ENCODE measurements around the gene HOXB4.

HOXB4 gene

GRCh38 chr17:48551214-48551555 is 27.0 kb downstream of the HOXB4 start:
- DNase-seq (ENCODE audit: insufficient read length) (no peak), FAIRE-seq (no peak)
- TF ChIP-seq POLR2AphosphoS5 (IDR thresholded peaks at IDR 0.05; ENCODE audit: low read depth, low read length) = no peak
- TF ChIP-seq POLR2A (IDR thresholded peaks at IDR 0.05; ENCODE audit: low read depth, low read length) = no peak
- TF ChIP-seq TAF1 (IDR thresholded peaks at IDR 0.05; ENCODE audit: borderline replicate concordance, low read depth, low read length) = no peak

- DNase-seq (ENCODE audit: insufficient read length) (no peak), FAIRE-seq (no peak)
- no peak for TF ChIP-seq TAF1 (IDR thresholded peaks at IDR 0.05; ENCODE audit: borderline replicate concordance, low read depth, low read length)
- no peak for TF ChIP-seq POLR2AphosphoS5 (IDR thresholded peaks at IDR 0.05; ENCODE audit: low read depth, low read length)
- no peak for TF ChIP-seq POLR2A (IDR thresholded peaks at IDR 0.05; ENCODE audit: low read depth, low read length)
Measured at GRCh38 chr17:48550502-48551213, 27.5 kb downstream of the HOXB4 start.

DNA sequence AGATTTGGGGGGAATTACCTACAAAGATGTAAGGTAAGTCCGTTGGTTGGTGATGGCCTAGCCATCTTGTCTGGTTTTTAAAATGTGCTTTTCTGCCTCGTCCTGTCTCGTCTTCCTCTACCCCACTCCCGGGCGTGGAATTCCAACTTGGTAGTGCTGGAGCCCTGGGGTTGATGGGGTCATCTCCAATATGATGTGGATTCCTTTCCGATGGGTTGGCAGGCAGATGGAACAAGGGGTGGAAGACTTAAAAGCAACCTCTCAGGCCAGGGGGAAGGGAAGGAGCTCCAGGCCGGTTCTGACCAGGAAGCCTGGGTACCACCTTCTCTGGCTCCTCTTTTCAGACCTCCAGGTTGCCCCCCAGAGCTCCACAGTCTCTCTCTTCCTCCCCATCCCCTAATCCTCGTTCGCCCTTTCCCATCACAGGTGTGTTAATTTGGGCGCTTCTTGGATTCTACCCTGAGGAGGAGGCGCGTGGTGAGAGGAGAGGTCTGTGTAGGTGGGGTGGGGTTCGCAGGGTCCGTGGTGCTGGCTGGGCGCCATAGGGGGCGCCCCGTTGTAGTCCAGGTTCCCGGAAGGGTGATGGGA is 28.1 kb downstream of the HOXB4 start:
- TF ChIP-seq POLR2A (IDR thresholded peaks at IDR 0.05; ENCODE audit: low read depth, low read length) (no peak), POLR2AphosphoS5 (IDR thresholded peaks at IDR 0.05; ENCODE audit: low read depth, low read length) (no peak), TAF1 (IDR thresholded peaks at IDR 0.05; ENCODE audit: borderline replicate concordance, low read depth, low read length) (no peak)
- DNase-seq (ENCODE audit: insufficient read length) = no peak
- FAIRE-seq = no peak

DNA sequence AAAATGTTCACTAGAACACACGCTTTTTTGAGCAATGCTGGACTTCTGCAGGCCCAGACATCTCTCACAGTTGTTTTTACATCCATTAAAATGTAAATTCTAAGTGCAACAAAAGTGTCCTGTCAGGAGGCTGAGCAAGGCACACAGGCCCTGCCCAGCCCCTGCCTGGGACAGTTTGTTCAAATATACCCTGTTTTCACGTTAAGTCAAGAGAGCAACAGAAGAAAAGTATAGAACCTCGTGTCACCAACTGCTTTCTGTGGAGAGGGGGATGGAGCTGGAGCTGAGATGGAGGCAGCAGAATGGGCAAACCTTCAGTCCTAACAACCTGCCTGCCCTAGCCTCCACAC is 28.9 kb downstream of the HOXB4 start:
- DNase-seq (ENCODE audit: insufficient read length) = no peak
- TF ChIP-seq POLR2AphosphoS5 (IDR thresholded peaks at IDR 0.05; ENCODE audit: low read depth, low read length) = no peak
- no peak for TF ChIP-seq TAF1 (IDR thresholded peaks at IDR 0.05; ENCODE audit: borderline replicate concordance, low read depth, low read length)
- TF ChIP-seq POLR2A (IDR thresholded peaks at IDR 0.05; ENCODE audit: low read depth, low read length) = no peak
- FAIRE-seq = no peak

DNA sequence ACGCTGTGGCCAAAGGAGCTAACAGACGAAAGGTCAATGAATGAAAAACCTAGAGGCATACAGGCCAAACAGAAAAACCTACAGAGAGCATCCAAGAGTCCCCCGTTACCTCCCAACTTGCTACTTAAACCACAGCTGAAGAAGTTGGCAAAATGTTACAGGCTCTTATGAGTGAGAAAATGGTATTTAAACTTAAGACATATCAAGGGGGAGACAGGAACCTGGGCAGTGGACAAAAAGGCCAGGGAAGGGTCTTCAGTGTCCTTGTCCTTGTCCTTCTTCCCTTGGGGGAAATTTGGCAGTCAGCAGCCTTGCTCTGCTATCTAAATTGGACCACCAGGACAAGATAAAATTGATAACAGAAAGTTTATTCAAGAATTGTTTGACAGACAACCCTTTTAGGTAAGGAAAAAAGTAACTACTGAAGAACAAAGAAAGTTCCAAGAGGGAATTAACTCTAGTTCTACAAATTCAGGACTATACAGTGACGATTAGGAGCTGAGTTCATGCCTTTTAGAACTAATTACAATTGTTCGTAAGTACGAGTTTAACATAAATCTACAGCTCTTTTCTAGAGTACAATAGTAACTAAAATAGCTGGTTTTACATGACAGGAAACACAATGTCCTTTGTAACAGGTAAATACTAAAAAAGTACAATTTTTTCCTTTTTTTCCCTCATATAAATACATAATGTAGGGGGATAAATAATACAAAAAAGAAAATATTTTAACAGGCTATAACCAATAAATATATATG is 29.4 kb downstream of the HOXB4 start:
- TF ChIP-seq POLR2AphosphoS5 (IDR thresholded peaks at IDR 0.05; ENCODE audit: low read depth, low read length) (no peak), TAF1 (IDR thresholded peaks at IDR 0.05; ENCODE audit: borderline replicate concordance, low read depth, low read length) (no peak), POLR2A (IDR thresholded peaks at IDR 0.05; ENCODE audit: low read depth, low read length) (no peak)
- no peak for DNase-seq (ENCODE audit: insufficient read length)
- FAIRE-seq = no peak

GRCh38 chr17:48547808-48548522 is 30.2 kb downstream of the HOXB4 start:
- TF ChIP-seq TAF1 (IDR thresholded peaks at IDR 0.05; ENCODE audit: borderline replicate concordance, low read depth, low read length) = no peak
- TF ChIP-seq POLR2AphosphoS5 (IDR thresholded peaks at IDR 0.05; ENCODE audit: low read depth, low read length) = no peak
- TF ChIP-seq POLR2A (IDR thresholded peaks at IDR 0.05; ENCODE audit: low read depth, low read length) = no peak
- DNase-seq (ENCODE audit: insufficient read length) = no peak
- no peak for FAIRE-seq

DNA sequence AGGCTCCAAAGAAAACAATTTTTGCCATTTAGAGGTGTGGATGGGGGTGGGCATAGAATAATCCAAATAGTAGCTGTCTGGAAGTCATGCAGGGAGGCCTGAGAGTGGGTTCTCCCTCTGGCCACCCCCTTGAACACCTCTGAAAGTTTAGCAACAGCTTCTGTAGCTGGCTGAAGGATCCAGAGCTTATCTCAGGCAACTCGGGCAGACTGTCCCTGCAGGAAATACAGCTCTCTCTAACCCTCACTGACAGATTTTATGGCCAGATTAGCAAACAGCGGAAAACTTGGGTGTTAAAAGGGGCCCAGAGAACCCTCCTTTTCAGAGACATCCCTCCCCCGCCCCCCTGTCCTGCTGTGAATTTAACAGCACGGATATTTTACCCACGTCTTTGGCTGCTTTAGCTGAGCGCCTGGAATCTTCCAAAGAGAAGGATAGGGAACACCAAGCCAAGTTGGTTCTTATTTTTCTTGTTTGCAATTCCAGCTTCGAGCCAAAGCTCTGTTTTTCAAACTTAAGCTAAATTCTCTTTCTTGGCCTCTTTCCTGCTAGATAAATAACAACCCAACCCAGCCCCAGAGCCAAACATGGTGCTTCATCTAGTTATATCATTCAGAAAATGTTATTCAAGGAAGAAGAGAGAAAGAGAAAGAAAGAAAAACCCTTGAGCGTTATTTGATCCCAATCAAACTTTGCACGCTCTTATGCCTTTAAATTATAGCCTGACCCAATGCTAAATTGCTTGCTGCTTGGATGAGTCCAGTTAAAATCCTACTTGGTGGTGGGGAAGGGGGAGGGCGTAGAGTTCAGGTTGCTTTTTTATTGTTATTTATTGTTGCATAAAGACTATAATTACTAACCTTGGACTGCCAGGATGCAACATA is 31.0 kb downstream of the HOXB4 start:
- no peak for FAIRE-seq
- DNase-seq (ENCODE audit: insufficient read length) = no peak
- TF ChIP-seq TAF1 (IDR thresholded peaks at IDR 0.05; ENCODE audit: borderline replicate concordance, low read depth, low read length) = no peak
- TF ChIP-seq POLR2A (IDR thresholded peaks at IDR 0.05; ENCODE audit: low read depth, low read length) = no peak
- TF ChIP-seq POLR2AphosphoS5 (IDR thresholded peaks at IDR 0.05; ENCODE audit: low read depth, low read length) = no peak

DNA sequence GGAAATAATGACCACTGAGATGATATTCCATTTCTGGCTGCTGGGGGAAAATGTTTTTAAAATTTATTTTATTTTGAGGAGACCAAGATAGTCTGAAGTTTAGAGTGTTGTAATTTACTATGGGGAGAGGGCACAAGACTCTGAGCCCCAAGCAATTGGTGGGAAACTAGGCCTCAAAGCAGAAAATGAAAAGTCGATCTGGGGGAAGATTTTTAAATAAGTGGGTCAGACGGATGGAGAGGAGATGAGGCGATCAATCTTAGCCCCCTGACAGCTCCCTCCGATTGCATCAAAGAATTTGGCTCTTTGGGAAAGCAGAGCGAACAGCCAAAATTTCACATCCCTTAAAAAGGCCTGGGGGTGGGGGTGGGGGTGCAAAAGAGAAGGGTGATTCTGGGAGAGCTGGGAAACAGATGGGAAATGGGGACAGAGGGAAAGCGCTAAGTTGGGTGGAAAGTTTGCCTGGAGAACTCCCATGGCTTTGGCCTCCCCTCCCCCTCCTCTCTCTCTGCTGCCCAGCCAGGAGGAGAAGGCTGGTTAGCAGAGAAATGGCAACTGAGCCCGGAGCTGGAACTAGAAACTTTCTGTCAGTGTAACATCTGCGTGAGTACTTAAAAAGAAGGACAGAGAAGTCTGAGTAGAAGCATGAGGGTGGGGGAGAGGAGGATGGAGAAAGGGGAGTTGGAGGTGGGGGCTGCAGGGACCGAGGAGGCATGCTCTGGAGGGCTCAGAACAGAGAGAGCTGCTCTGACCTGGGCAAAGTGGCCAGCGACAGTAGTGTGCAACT is 31.8 kb downstream of the HOXB4 start:
- DNase-seq (ENCODE audit: insufficient read length) (no peak), FAIRE-seq (no peak)
- TF ChIP-seq POLR2AphosphoS5 (IDR thresholded peaks at IDR 0.05; ENCODE audit: low read depth, low read length) (no peak), TAF1 (IDR thresholded peaks at IDR 0.05; ENCODE audit: borderline replicate concordance, low read depth, low read length) (no peak), POLR2A (IDR thresholded peaks at IDR 0.05; ENCODE audit: low read depth, low read length) (no peak)

- no peak for TF ChIP-seq POLR2A (IDR thresholded peaks at IDR 0.05; ENCODE audit: low read depth, low read length)
- no peak for TF ChIP-seq TAF1 (IDR thresholded peaks at IDR 0.05; ENCODE audit: borderline replicate concordance, low read depth, low read length)
- no peak for TF ChIP-seq POLR2AphosphoS5 (IDR thresholded peaks at IDR 0.05; ENCODE audit: low read depth, low read length)
- FAIRE-seq (peak; percentile 65), DNase-seq (ENCODE audit: insufficient read length) (no peak)
Measured at GRCh38 chr17:48545539-48545938, 32.6 kb downstream of the HOXB4 start.

DNA sequence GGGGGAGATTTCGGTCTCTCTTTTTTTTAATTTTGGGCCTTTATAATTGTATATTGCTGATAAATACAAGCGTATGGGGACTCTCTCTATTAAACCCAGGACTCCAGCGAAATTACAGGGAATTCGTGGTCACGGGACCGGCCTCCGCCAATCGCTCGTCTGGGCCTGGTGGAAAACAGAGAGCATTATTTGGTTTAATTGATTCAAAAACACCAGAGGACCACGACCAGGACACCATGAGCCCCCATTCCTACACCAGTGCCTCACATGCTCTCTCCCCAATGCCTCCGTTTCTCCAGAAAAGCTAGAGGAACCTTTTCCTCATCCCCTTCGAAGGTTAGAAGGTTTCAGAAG is 33.2 kb downstream of the HOXB4 start, which contains the start of gene HOXB2:
TSS of gene HOXB2 (minus strand) at position 88 of the 354 bp plus-strand sequence. CDS start 198 bp downstream, outside the sequence.
- no peak for DNase-seq (ENCODE audit: insufficient read length)
- FAIRE-seq = peak; percentile 24
- TF ChIP-seq POLR2A (IDR thresholded peaks at IDR 0.05; ENCODE audit: low read depth, low read length) = no peak
- TF ChIP-seq POLR2AphosphoS5 (IDR thresholded peaks at IDR 0.05; ENCODE audit: low read depth, low read length) = no peak
- no peak for TF ChIP-seq TAF1 (IDR thresholded peaks at IDR 0.05; ENCODE audit: borderline replicate concordance, low read depth, low read length)
